ENCODE data around the gene NXPE2. TPM values are rescaled to one million over a fixed set of nuclear protein-coding genes. Genes with fewer than 3 reads are reported as not detected.

The NXPE2 gene
- not detected in 5 replicates for total RNA-seq (2022; extraction: Qiagen RNA extraction; ENCODE audit: low read depth)

GRCh38 chr11:114678125-114679036 lies at the start of gene NXPE2:
NXPE2 (plus strand) TSS chr11:114678527; CDS start chr11:114678576, 49 bp downstream.

Other genes with a start within 250 kb of the NXPE2 start
- gene REXO2, start 239.1 kb upstream of the NXPE2 start, total RNA-seq (2022; extraction: Qiagen RNA extraction; ENCODE audit: low read depth) = 100 to 112 TPM (median 109 TPM) in 5 replicates
- not detected in 5 replicates for gene NXPE1, start 118.6 kb upstream of the NXPE2 start, total RNA-seq (2022; extraction: Qiagen RNA extraction; ENCODE audit: low read depth)
- not detected in 5 replicates for gene NXPE4, start 82.7 kb upstream of the NXPE2 start, total RNA-seq (2022; extraction: Qiagen RNA extraction; ENCODE audit: low read depth)

Measured in A549 treated with GW870086 at 1 μM for 4 hours (cell line).